Upper lobe of left lung (tissue), 4 donors: Measurements from ENCODE around the gene ZNF526.

Experiments used
- CTCF ChIP-seq, 6 experiments: fragments of 450-650 bp in 4 of 6; fragments of 200-600 bp in 2 of 6; sonication (generic) in 2 of 6; IDR thresholded peaks; one replicate each; pipeline ENCODE4 v1.5.1; 2016 to 2019; ENCODE audit warnings: antibody characterized with exemption in 6 of 6
- EP300 ChIP-seq, 4 donors: sonication (generic); formaldehyde crosslinking; IDR thresholded peaks; one replicate each; pipeline ENCODE4 v1.5.1; 2017; ENCODE audit warnings: antibody characterized with exemption in 4 of 4, control low read depth in 2 of 4
- POLR2A ChIP-seq, 4 donors: fragments of 450-650 bp; IDR thresholded peaks; one replicate each; pipeline ENCODE4 v1.5.1; 2016 to 2017; ENCODE audit warnings: antibody characterized with exemption in 4 of 4, mild to moderate bottlenecking in 2 of 4
- POLR2AphosphoS5 ChIP-seq, 2 donors: sonication (generic); formaldehyde crosslinking; IDR thresholded peaks; one replicate each; pipeline ENCODE4 v1.5.1; 2017; ENCODE audit warnings: antibody characterized with exemption in 2 of 2

- no peak for TF ChIP-seq CTCF (IDR thresholded peaks at IDR 0.05)
- TF ChIP-seq POLR2A (IDR thresholded peaks at IDR 0.05) = no peak
- TF ChIP-seq POLR2AphosphoS5 (IDR thresholded peaks at IDR 0.05) = no peak
- TF ChIP-seq EP300 (IDR thresholded peaks at IDR 0.05) = no peak
Observed at GRCh38 chr19:42170715-42171114, 49.4 kb upstream of the ZNF526 start.
